GM18870 (cell line): ENCODE results near the gene NDUFS6.

ENCODE experiments used
- ATAC-seq: cut with Tn5 transposase; IDR thresholded peaks from one replicate; pipeline ENCODE4 v1.9.1; 2021; ENCODE audit warnings: moderate library complexity; ENCODE audit not compliant: unreplicated experiment

NDUFS6 gene

DNA sequence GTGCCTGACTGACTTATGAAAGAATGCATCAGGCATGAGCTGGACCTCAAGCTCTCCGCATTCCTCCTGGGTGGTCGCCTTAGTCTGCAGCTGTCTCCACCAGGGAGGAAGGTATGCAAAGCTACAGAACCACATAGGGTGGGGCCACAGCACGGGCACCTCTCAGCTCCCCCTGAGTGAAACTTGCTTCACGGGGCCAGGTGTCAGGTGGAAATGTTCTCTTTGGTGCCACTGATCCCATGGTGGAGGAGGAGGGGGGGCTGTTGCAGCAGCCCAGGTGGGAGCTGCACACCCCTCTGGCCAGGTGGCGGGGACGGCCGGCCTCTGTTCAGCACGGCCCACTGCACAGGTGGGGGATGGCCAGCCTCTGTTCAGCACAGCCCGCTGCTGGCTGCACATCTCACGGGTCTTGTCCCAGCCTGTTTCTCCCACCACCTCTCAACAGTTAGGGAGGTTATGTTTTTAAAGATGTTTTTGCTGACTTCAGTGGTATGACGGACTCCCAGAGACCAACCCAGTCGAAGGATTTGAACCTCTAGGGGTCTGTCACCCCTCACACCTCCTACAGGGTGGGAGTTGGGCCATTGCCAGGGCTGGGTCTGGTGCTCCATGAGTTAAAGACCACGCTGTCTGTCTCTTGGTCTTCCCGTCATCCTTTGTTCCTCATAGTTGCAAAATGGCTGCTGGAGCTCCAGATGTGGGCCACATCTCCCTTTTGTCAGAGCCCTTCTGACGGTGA lies 35.9 kb upstream of the NDUFS6 start:
- ATAC-seq: no peak

DNA sequence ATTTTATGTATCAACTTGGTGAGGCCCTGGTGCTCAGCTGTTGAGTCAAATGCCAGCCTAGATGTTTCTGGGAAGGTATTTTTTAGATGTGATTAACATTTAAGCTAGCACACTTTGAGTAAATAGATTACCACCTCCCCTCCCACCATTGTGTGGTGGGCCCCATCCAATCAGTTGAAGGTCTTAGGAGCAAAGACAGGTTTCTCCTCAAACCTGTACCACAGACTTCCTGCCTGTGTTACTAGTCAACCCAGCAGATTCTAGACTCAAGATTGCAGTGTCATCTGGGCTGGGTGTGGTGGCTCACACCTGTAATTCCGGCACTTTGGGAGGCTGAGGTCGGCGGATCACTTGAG lies 35.3 kb upstream of the NDUFS6 start:
- ATAC-seq: no peak

DNA sequence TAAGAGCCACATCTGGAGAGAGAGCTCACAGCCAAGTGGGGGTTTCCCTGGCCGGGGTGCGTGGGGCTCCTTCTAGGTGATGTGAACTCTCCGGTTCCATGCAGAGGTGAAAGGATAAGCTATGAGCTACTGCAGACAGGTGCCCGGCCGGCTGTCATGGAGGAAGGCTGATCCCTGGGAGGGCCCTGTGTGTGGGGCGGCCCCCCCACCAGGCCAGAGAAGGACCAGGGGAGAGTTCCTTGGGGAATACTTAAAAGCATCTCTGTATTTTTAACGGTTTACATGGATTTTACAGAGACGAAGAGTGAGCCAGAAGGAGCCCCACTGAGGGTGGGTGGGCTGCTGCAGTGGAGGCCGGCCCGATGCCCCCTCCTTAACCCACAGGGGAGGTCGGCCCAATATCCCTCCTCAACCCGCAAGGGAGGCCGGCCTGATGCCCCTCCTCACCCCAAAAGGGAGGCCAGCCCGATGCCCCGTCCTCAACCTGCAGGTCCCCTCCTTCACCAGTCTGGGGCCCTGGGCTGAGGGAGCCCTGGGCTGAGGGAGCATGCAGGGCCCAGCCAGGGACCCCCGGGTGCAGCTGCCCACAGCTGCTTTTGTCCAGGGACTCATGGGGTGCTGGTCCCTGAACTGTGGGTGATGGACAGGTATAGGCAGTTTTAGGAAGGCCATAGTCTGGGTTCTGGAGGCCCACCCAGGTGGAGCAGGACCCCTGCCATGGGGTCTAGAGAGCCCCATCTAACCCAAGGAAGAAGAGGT lies 33.5 kb upstream of the NDUFS6 start:
- no peak for ATAC-seq

DNA sequence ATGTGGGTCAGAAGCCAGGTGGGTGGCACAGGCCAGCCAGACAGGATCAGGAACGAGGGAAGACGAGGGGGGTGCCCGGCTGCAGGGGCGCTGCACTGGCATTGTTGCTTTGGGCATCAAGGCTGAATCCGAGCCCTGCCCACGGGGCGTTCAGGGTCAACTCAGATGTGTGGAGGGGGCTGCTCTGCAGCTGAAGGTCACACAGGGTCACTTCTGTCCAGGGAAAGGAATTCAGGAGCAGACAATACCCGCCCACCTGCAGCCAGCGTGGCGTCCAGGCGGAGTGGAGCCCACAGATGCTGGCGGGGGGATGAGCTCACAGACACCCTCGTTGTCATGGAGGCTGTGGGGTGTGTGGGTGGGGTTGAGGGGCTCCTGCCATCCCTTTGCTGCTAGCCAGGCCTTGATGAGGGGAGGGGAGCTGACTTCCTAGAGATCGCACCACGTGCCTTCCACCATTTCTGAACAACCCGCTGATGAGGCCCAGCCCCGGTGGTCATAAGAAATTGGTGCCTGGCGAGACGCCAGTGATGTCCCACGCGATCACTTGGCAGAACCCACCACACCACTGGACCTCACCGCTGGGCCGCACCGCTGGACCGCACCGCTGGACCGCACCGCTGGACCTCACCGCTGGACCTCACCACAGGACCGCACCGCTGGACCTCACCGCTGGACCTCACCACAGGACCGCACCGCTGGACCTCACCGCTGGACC lies 32.8 kb upstream of the NDUFS6 start:
- no peak for ATAC-seq

DNA sequence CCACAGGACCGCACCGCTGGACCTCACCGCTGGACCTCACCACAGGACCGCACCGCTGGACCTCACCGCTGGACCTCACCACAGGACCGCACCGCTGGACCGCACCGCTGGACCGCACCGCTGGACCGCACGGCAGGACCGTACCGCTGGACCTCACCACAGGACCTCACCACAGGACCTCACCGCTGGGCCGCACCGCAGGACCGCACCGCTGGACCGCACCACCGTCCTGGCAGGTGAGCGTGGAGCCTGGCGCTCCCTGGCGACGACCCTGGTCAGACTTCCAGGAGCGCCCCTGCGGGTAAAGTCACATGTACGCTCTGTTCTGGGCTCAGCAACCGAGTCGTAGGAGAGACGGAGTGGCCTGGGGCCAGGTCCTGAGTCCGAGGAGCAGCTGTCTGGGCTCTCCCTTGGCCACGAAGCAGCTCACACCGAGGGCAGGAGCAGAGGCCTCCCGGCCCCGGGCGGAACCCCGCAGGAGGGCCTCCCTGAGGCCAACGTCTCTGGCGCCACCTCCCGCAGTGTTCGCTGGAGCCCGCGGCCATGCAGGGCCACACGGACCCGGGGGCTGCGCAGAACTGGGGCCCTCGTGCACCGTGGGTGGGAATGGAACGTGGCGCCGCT lies 32.1 kb upstream of the NDUFS6 start:
- ATAC-seq: no peak

DNA sequence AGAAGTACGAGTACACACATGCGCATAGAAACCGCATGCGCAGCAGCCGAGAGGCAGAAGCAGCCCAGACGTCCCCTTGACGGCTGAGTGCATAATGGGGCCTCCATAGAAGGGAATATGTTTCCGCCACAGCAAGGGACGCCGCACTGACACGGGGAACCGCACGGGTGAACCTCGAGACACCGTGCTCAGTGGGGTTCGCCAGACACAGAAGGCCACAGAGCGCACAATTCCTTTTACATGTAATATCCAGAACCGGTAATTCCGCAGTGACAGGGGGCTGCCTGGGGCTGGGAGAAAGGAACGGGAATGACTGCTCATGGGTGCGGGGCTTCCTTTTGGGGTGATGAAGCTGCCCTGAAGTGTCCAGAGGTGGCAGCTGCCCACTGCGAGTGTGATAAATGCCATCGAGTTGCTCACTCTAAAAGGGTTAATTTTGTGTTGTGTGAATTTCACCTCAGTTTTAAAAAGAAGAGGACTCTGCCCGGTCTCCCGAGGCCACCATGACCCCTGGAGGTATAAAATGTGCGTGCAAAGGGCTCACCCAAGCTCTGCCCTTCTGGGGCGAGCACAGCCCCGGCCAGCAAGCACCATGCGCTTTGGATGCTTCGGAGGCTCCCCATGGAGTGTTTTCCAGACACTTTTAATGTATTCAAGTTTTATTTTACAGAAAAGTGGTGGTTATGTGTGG lies 31.3 kb upstream of the NDUFS6 start:
- no peak for ATAC-seq

DNA sequence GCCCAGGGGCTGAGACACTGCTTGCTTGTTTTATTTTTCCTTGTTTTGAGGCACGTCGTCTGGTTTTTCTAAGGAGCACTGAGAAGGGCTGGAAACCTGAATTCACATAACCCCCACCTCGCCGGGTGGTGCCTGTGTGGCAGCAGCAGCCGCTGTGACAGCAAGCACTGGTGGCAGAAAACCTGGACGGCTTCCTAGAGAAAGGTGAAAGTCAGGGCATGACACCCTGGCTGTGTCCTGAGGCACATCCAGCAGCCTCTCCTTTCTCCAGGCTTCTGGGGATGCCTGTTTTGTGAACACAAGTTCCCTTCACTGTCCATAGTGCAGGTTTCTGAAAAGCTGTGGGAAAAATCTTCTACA lies 30.8 kb upstream of the NDUFS6 start:
- no peak for ATAC-seq

DNA sequence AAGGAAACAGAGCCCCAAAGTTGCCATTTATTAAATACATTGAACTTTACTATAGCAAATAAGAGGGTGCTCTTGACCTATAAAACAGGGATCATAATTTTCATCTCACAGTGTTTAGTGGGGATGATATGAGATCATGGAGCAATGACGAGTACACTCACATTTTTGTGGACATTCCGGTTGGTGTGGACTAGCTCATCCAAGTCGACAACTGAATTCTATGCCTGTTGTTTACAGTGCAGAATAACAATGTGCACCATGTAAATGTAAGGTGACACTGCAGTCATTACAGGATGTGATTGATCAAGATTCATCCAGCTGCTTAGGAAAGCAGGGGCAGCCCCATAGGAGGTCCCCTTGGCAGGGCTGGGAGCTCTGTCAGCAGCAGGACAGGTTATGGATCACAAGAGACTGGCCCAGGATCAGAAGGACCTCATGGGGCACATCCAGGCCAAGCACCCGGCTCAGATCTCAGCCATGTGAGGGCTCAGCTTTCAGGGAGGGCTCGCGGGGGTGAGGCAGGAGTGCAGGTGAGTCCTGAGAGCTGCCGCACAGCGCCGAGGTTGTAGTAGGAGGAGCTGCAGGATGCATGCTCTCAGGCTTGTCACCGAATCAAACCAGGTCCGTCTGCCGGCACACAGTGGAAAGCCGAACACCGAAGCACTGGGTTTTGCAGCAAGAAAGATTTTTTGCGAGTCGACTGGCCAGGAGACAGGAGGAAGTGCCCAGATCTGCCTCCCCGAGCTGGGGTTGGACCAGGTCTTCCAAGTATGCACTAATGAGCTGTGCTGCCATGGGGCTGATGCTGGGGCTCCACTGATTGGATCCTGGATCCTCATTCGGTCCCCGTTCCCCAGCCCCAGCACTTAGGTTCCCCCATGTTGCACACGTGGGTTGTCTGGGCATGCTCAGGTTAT lies 29.8 kb upstream of the NDUFS6 start:
- no peak for ATAC-seq

DNA sequence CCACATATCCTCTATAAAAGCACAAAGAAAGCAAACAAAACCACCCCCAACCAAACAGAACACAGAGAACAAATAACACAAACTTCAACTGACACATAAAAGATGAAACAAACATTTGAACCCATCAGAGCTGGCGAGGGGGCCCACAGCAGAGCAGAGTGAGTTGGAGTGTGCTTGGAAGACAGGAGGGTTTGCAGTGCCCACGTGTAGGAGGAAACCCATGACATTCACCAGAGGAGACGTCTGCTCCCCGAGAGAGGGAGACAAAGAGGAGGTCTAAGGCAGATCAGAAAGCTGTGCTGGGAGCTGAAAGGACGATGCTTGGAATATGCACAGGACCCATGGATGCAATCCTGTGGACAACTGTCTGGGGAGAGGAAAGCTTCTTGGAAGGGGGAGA lies 28.6 kb upstream of the NDUFS6 start:
- no peak for ATAC-seq

DNA sequence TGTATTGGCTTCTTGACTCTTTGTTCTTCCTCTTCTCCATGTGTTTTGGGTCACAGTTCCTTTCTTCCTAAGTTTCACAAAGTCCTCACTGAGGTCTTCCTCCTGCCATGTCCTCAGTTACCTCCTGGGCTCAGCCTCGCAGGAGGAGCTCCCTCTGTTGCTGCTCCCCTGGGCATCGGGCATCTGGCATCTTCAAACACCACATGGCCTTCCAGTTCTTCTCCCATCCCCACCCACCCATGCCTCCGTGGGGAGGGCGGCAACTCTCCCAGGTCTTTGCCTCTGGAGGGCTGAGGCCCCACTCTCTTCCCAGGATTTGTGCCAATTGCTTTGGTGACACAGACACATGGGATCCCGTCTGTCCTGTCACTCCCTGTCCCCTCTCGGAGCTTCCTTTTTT lies 24.4 kb upstream of the NDUFS6 start:
- no peak for ATAC-seq

DNA sequence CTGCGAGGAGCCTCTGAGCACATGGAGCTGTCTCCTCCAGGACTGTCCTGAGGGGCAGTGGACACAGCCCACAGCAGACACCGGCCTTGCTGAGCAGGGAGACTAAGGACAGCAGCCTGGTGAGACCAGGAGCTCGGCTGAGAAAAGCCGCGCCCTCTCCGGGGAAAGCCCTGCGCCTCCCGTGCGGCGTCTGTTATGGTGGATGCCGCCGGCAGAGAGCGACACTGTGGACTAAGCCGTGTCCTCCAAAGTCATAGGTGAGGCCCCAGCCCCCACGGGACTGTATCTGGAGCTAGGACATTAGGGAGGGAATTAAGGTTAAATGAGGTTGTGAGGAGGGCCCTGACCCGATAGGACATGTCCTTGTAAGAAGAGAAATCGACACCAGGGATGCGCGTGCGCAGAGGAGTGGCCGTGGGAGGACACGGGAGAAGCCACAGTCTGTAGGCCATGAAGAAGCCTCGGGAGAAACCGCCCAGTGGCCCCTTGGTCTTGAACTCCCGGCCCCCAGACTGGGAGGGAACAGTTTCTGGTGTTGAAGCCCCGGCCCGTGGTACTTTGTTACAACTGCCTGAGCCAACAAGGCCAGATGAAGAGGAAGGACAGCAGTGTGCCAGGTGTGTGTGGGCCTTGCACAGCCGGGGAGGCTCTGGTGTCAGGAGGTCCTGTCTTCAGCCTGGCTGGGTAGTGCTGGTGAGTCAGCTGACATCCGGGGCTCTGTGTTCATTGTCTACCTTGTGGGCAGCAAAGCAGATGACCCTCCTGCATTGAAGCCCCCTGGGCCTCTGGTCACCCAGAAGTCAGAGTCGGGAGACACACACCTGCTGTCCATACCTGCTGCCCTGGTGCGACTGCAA lies 23.7 kb upstream of the NDUFS6 start:
- no peak for ATAC-seq

DNA sequence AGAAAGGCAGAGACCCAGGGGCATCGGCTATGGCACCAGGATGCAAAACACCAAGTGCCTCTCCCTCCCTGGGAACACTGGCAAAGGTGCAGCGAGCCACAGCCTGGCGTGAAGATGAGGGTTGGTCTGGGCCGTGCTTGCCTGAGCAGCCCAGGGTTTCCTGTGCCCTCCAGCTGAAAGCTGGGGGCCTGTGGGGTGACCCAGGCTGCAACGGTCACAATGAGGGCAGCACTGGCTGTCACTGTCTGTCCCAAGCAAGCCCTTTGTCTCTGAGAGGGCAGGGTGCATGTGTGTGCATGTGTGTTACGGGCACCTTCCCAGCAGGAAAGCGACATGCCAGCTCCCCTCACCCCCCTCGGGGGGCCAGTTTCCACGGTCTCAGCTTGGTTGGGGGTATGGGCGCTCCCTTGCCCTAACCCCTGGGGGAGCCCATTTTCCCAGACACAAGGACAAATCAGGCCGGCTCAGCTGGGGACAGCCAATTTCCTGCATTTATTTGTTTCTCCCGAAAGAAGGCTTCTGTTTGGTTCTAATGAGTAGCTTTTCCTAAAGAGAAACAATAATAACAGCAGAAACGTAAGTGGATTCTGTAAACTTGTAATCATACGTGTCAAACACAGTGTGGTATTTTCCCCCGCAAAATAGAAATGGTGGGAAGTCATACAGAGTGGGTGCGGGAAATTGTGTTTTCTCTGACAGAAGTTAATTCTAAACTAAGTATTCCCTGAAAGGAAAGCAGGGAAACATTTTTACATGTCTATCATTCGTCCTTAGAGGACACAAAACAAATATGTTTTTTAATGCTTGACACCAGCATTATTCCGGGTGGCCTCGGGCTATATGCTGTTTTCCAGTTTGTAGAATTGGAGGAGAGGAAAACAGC lies 22.8 kb upstream of the NDUFS6 start:
- no peak for ATAC-seq

DNA sequence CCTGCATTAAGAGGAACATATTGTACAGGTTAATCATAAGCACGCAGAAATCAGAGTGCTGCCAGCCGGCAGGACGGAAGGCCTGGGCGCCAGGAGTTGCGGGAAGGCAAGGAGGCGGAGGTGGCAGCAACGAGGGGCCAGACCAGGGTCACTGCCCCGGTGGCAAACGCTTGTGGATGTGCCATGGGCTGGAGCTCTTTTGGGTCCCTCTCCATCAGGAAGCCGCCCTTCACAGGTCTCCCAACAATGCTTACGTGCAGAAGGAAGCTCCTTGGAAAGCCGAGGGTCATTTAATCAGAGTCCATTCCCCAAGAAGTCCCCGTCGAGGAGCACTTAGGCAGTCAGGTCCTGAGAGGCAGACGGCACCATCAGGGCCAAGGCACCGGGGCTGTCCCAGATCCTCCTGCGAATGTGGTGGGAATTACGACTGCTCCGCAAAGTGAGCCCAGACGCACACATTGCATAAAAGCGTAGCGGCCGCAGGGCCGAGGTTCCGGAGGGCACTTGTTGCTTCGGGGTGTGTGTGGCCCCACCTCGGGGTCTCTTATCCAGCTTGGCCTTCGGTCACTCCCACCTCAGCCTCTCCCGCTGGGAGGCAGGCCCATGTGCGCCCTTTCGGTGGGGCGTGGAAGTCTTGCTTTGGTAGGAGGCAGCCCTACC lies 22.1 kb upstream of the NDUFS6 start:
- ATAC-seq: no peak

DNA sequence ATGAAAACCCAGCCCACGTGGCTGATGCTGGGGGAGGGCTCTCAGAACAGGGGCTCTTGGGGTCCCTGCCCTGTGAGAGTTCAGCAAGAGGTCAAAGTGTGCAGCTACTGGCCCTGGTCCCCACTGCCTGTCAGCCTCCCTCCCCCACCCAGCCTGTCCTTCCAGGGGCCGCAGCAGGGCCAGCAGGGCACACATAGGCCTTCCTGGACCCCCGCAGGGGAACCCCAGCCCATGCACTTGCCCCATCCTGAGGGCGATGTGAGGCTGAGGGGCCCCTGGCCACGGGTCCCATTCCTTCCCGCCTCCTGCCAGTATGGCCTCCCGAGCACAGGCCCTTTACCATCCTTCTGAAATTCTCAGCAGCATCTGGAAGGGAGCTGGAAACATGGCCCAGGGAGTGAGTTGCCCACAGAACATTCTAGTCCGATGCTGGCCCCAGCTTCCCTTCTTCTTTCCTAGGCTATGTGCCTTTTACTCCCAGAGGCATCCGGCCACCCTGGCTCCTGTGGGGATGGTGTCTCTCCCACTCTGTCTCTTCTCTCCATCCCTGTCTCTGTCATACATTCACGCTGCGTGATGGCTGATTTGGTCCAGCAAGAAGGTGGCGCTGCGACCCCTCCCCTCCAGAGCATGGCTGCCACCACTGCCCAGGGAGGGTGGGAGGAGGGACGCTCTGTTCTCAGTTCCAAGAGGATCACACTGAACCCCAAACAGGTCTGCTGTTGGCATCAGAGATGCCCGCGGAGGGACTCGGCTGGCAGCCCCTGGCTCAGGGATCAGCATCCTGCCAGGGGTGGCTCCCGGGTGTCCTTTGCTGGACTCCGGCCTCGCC lies 21.2 kb upstream of the NDUFS6 start:
- ATAC-seq: no peak

DNA sequence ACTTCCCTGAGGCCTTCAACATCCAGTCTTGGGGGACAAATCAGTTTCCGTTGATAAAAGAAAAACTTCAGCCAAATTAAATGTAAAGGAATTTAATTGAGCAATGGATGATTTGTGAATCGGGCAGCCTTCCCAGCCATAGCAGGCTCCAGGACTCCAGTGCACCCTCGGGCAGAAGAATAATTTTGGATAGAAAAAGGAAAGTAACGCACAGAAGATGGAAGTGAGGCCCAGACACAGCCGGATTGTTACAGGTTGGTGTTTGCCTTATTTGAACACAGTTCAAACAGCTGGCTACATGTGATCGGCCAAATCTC lies 20.6 kb upstream of the NDUFS6 start:
- ATAC-seq: no peak

DNA sequence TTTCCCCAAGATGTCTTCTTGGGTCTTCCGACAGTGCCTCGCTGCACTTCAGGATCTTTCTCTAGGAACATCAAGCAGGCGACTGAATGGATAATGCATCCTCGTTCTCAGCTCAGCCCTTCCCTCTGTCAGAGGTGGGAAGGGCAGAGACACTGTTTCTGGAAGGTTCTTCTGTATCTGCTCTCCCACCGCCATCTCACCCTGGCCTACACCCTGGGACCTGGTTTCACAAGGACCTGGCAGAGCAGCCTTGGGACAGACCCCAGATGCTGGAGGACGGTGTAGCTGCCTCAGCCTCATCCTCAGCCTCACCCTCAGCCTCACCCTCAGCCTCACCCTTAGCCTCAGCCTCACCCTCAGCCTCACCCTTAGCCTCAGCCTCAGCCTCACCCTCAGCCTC lies 20.1 kb upstream of the NDUFS6 start:
- no peak for ATAC-seq
